Measurements from ENCODE around the gene GRID1.

GRID1 gene

DNA sequence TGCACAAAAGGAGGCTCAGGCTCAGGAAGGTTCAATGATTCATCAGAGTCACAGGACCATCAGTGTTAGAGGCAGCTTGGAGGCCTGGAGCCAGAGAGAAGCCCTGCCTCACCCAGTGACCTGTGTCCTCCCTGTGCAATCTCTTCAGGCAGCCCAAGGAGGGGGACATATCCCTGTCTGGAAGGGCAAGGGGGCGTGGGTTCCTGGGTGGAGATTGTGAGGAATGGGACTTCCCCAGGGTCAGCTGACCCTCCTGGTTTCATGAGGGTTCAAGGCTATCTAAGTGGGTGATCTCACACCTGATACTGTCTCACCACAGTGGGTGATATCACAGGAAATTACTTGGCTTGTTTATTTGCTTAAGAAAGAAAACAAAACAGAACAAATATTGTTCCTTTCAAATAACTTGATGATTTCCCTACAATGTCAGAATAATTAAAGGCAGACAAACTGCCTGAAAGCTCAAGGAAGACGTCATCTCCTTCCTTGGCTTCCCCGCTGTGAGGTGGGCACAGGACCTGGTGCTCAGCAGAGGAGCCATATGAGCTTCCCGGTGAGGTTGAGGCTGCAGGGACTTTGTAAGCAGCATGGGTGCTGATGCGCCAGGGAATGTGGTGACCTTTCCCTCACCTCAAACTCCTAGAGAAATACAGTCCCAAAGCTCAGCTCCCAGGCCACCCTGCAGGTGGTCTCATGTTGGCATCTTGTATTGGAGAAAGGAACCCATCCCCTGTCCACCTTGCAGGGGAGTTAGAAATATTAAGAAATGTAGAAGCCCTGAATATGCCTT, 763.2 kb downstream of the GRID1 start:
- no peak for DNase-seq

- no peak for DNase-seq
Observed at GRCh38 chr10:85602713-85603112, 763.9 kb downstream of the GRID1 start.

DNA sequence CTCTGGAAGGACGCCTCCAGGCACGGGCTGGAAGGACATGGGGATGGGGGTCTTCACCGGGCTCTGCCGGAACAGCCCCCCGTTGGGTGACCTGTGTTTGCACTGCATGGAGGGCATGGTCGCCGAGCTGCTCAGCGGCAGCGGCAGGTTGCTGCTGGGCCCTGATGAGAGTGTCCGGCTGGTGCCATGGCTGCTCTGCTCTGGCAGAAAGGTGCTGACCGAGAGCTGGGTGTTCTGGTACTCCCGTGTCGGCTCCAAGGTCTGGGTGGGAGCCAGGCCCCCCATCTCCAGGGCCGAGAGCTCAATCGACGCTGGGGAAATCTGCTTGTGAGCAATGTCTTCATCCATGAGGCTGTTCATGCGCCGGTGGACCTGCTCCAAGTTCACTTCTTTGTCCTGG, 764.3 kb downstream of the GRID1 start:
- no peak for DNase-seq

GRCh38 chr10:85601526-85601925, 765.1 kb downstream of the GRID1 start:
- no peak for DNase-seq

DNA sequence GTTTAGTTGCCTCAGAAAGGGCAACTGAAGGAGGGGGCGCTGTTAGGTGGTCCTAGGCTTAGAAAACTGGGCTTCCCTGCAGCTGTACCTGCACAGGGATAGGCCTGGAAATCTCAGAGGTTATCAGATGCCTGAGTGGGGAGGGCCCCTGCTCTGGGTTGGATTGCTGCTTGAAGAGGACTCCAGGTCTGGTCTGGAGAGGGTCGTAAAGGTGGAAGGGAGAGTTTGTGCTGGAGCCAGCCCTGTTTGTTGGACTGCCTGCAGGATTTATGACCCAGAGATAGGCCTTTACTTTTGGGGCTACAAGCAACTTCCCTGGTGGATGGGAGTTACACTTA, 765.9 kb downstream of the GRID1 start:
- no peak for DNase-seq

- DNase-seq = no peak
Observed at GRCh38 chr10:85600026-85600743, 766.4 kb downstream of the GRID1 start.

DNA sequence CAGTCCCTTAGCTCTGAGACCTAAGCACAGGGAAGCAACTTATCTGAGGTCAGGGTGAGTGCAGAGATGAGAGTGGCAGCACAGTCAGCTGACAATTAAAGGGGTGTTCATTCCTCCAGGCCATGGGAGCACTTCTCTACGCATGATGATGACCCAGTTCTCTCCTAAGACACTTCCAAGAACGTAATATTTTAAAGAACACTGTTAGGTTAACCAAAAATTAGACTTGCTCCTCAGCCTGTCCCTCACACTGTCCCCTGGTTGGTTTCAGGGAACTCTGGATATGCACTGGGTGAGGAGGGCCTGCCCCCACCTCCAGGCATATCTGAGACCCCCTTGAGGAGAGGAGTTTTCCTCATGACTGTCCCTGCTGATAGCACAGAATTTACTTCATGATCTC, 767.5 kb downstream of the GRID1 start:
- DNase-seq = no peak

DNA sequence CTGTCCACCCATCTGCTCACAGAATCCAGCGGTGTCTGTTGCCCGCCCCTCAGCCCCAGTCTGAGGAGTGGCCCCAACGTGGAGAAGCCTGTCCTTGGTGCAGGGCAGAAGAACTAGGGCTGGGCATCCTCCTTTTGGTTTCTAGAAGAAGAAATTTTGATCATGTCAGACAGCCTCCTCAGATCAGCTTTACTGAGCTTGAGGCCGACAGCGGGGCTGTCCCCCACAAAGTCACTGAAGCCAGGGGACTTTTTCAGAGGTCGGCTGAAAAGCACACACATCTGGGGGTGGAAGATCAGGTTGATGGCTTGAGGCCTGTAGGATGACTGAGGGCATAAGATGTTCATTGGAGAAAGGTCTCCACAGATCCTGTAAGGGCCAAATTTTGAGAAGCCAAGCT, 767.9 kb downstream of the GRID1 start:
- no peak for DNase-seq

GRCh38 chr10:85597006-85597405, 769.6 kb downstream of the GRID1 start:
- DNase-seq = no peak

GRCh38 chr10:85596389-85596788, 770.2 kb downstream of the GRID1 start:
- DNase-seq = no peak

DNA sequence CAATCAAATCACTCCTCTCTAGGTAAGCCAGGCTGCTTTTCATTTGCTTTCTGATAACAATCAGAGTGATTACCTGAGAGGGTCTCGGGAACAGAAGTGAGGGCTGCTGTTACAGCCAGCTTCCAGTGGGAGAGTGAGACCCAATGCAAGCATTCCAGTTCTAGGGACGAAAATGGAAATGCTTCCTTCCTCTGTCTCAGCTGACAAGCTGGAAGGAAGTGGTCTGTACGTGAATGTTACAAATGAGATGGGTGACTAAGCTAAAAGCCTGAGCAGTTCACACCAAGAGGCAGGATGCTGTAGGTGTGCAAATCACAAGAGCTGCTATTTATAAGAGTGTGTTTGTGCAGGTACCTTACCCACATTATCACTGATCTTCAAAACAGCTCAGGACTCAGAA, 772.4 kb downstream of the GRID1 start:
- DNase-seq = peak in 2 of 6 experiments; percentile 6 to 23

GRCh38 chr10:85593226-85593772, 773.3 kb downstream of the GRID1 start:
- DNase-seq = no peak

GRCh38 chr10:85581371-85581770, 785.2 kb downstream of the GRID1 start:
- no peak for DNase-seq

DNA sequence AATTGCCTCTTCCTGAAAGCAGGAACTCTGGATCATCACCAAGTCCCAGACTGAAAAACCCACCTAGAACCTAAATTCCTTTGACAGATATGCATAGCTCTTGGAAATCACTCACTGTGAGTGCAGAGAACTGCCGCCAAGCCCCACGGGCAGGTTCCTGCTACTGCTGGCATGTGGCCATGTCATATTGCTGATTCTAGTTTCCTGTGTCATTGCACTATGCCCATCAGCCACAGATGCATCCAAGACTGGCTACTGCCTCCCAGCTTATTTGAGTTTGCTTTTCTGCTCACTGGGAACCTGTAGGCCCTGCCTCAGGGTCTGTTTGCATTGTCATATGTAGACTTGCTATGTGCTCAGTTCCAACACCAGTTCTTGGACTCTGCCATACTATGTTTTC, 786.0 kb downstream of the GRID1 start:
- DNase-seq = no peak

DNA sequence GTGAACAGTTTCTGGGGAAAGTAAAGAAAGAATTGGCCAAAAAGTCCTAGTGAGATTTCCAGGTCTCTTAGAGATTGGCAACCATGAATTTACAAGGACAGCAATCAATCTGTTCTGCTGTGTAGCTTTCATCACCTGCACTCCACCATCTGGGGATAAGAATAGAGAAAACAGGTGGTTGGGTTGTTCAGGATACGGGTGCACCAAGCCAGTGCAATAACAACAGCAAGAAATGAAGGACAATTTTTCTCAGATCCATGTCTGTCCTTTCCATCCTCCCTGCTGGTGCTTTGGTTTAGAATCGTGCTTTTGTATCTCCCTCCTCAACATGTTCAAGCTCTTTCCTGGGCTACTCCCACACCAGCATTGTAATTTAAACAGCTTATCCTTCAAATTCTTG, 787.7 kb downstream of the GRID1 start:
- DNase-seq = no peak

- DNase-seq = no peak
Observed at GRCh38 chr10:85575441-85575840, 791.2 kb downstream of the GRID1 start.

- DNase-seq = no peak
Observed at GRCh38 chr10:85570871-85571270, 795.7 kb downstream of the GRID1 start.

DNA sequence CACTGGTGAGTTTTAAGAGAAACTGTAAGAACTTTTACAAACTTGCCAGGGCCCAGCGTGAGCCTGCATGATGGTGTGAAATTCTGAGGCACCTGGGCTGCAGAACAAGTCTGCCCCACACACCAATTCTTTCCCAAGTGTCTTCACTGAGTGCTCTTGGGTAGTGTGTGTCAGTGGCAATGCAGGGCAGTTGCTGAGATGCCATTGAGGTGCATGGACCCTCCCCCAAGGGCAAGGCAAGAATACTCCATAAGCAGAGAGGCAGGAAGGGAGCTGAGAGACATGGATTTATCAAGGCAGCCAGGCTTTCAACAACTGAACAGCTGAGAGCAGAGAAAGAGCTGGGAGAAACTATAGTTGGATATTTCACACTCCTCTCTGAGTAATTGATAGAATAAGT, 801.2 kb downstream of the GRID1 start:
- DNase-seq = no peak

GRCh38 chr10:85558533-85558932, 808.1 kb downstream of the GRID1 start:
- no peak for DNase-seq

- no peak for DNase-seq
Observed at GRCh38 chr10:85557706-85558105, 808.9 kb downstream of the GRID1 start.

GRCh38 chr10:85557077-85557476, 809.5 kb downstream of the GRID1 start:
- no peak for DNase-seq

Data from stimulated activated naive CD4-positive, alpha-beta T cell (primary cell).